NCI-H1694 treated with DMSO at 0.1 percent for 48 hours (cell line): Measurements from ENCODE around the gene SLC39A12.
"Not testable (repeated sequence)": the region's sequence is repeated elsewhere in the genome, so short reads cannot be mapped to it uniquely, and the experiment has no call there.

Experiments
- DNase-seq: peaks from one replicate; lab custom pipeline; 2025; lab: John Stamatoyannopoulos, UW

The SLC39A12 gene

DNA sequence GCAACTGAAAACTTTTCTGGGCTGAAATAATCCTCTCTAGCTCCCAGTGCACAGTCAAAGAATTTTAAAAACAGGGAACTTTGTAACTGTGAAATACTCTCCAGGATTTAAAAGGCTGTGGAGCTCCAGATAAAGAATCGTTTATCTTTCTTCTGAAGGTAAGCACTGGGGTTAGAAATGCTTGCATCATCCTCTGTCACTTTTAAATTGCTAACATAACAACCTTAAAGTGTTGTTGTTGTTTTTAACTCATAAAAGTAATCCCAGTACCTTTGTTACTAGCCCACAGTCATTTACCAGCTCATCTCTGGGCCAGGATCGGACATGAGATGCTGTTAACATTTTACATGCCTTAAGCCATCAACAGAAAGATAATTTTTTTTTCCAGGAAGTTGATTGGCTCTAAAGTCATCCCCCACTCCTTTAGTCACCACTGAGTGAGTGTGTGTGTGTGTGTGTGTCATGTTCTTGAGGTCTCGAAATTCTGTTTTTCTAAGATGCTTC, at the start of gene SLC39A12:
SLC39A12 (plus strand) TSS at position 51 of the 504 bp plus-strand sequence. CDS start 1,359 bp downstream, outside the sequence.
- no peak for DNase-seq

DNA sequence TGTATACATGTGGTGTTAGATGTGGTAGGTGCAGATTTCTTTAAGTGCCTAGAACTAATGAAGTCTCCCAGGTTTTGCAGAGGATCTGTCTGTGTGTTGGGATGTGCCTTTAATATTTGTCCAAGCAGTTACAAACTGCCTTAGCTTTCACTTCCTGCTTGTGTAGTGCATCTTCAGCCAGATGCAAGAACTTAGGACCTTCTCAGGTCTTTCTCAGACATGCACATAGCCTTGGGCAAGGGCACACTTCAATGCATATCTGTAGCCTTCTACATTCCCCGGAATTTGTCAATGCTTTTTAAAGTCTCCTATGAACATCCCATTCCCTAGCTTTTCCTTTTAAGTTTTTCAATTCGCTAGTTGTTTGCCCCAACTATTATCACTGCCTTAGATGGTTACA, 47.2 kb upstream of the SLC39A12 start:
- no peak for DNase-seq

DNA sequence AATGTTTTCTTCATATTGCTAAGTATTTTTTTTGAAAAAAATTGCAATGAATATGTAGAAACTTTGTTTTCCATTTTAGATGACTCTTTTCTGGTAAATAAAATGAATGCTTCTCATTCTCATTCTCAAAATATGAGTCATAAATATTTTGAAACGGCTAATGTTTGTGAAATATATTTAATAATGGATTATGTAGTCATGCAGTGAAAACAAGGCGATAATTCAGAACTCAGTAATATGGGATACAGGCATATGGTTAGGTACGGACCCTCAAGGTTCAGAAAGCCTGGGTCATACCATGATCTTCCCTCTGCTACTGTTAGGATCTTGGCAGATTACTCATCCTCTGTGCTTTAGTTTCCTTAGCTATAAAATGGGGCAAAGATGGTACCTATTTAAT, 46.2 kb upstream of the SLC39A12 start:
- no peak for DNase-seq

DNA sequence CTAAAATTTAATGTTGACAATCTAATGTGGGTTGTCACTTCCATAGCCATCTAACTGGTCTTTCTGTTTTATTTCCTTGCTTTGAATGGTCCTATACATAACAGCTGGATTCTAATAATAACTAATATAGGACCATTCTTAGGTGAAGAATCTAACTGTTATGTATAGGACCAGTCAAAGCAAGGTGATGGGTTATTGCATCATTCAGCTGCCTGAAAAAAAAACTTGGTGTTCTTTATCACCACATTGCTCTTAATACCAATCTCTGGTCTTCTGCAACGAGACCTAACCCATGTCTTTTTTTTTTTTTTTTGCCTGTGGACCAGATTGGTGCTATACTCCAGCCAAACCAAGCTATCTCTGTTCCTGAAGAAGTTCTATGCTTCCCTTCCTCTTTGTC, 45.7 kb upstream of the SLC39A12 start:
- no peak for DNase-seq

DNA sequence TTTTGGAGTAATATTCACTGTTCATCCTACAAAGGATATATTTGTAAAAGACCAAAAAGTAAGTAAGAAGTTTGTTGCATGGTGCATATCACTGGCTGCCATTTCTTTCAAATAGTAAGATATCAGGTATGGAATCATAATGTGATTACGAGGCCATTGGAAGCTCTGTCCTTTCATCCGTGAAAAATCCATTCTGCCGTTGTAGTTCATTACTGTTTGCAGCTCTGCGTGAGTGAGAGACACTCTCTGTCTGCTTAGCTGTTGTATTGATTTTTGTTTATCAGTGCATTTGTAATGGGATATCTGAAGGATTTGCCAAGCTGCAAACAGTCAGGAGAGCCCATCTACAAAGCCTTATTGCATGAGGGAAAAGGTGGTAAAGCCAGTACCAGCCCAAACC, 44.1 kb upstream of the SLC39A12 start:
- no peak for DNase-seq

DNA sequence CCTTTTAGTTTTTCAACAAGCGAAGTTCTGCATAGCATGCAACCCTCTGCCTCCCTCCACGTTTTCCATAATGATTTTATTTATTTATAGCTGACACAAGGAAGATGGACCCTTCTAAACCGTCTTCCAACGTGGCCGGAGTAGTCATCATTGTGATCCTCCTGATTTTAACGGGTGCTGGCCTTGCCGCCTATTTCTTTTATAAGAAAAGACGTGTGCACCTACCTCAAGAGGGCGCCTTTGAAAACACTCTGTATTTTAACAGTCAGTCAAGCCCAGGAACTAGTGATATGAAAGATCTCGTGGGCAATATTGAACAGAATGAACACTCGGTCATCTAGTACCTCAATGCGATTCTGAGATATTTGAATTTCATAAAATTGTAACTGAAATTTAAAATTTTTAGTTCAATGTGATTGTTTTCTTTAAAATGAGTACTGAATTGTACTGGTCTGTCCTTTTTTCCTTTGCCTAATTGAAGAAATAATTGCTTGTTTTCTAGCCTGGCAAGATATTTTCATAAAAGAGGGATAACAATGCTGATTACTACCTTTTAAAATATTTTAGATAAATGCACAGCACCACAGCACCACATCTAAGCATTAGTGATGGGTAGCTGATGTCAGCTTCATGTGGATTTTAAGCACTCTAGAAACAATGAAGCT, 41.5 kb upstream of the SLC39A12 start:
- DNase-seq = peak; percentile 25

DNA sequence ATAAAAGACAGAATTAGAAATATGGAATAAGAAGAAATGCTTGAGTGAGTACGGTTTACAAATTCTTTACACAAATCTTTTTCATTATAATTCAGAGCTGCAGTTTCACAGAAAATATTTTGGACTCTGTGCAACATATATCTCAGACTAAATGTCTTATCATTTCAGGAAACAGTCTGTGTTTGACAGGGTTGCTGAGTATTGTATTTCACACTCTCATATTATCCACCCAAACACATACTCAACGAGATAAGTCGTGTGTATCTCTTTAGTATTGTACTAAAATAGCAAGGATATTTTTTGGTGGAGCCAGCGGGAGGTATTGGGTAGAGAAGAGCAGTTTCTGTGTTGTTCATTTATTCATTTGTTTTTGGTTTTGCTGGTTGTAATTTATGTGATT, 39.0 kb upstream of the SLC39A12 start:
- DNase-seq = no peak

DNA sequence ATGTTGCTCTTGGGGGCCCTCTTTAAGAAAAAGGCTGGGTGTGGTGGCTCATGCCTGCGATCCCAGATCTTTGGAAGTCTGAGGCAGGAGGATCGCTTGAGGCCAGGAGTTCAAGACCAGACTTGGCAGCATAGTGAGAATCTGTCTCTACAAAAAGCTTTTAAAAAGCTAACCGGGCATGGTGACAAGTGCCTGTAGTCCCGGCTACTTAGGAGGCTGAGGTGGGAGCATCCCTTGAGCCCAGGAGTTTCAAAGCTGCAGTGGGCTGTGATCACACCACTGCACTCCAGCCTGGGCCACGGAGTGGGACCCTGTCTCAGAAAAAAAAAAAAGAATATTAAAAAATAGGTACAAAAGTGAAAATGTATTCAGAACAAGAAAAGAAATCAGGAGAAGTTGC, 38.1 kb upstream of the SLC39A12 start:
- DNase-seq = no peak

DNA sequence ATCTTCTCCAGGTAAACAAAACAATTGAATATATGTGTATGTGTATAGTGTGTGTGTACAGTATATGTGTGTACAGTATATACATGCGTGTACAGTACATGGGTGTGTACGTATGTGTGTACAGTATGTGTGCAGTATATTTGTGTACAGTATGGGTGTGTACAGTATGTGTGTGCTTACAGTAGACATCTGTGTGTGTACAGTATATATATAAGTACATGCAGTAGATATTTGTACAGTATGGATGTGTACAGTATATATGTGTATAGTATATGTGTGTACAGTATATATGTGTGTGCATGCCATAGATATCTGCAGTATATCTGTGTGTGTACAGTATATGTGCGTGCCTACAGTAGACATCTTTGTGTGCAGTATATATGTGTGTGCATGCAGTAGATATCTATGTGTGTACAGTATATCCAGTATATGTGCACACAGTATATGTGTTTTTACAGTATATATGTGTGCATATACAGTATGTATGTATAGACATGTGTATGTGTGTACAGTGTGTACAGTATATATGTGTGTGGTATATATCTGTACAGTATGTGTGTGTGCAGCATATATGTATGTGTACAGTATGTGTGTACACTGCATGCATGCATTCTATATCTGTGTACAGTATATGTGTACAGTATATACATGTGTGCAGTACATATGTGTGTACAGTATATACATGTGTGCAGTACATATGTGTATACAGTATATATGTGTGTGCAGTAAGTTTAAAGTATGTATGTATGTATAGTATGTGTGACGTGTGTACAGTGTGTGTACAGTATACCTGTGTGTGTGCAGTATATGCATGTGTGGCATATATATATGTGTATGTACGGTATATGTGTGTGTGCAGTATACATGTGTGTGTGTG, 37.3 kb upstream of the SLC39A12 start:
- no peak for DNase-seq

DNA sequence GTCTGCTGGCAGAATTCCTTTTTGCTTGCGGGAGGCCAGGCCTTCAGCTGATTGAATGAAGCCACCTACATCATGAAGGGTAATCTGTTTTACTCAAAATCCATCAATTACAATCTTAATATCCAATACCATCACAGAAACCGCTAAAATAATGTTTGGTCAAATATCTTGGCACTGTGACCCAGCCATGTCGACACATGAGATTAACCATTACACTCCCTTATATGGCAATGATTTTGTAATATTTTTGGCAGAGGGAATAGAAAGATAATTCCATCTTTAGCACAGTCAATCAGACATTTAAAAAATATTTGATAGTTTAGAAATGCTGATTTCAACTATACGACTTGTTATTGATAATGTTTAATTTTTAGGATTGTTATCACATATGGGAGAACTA, 36.5 kb upstream of the SLC39A12 start:
- no peak for DNase-seq

DNA sequence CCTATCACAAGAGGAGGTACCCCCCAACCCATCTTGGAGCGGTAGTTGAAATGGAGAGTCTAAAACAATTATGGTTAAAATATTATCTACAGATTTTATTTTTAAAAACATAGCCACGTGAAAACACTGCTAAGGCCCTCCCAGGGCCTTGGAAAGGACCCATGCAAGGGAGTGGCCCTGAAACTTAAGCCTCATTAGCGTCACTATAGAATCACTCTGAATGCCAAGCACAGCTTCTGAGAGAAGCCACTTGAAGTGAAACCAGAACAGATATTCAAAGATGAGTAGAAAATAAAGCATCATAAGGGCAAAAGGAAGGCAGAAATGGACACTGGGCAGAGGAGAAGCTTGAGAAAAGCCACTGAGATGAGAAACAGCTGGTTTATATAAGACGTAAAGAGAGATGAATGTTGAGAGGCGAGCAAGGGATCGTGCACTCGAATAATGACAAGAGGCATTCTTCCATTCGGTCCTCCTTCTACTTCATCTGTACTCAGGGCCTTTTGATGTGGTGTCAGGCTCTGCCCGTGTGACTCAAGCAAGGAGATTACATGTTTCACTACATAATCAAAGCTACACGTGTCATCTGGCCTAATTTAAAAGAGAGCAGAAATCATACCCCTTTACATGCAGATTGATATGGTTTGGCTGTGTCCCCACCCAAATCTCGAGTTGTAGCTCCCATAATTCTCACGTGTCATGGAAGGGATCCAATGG, 33.4 kb upstream of the SLC39A12 start:
- DNase-seq = no peak

DNA sequence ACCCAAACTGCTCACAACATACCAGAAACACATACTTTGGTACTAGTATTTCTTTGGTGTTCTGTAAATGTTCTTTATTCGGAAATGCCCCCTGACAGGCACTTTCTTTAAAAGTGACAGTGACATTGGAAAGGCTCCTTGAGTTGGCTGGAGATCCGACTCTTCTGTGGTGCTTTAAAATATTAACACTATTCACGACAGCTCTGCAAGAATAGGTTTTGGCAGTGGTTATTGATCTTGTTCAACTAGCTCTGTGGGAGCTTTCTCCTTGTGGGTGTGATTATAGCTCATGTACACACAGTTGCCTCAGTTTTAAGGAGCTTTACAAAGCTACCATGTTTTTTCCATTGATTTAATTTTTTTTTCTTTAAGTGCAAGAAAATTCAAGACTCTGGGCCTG, 30.3 kb upstream of the SLC39A12 start:
- no peak for DNase-seq

DNA sequence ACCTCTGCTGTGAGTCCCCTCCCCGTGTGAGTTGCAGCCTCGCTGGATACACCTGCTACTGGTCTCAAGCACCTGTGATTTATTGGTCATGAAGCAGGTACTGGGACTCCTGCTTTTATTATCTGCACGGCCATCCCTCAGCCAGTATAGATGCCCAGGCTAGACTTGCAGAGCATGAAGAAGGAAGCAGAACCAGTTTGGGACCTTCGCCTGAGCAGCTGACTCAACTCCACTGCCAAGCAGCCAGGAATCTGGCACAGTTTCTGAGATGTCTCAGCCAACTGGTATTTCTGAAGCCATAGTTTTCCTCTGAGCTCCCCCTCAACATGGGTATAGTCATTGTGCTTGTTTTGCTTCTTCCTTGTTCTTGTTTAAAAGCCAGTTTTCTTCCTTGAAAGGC, 28.0 kb upstream of the SLC39A12 start:
- no peak for DNase-seq

DNA sequence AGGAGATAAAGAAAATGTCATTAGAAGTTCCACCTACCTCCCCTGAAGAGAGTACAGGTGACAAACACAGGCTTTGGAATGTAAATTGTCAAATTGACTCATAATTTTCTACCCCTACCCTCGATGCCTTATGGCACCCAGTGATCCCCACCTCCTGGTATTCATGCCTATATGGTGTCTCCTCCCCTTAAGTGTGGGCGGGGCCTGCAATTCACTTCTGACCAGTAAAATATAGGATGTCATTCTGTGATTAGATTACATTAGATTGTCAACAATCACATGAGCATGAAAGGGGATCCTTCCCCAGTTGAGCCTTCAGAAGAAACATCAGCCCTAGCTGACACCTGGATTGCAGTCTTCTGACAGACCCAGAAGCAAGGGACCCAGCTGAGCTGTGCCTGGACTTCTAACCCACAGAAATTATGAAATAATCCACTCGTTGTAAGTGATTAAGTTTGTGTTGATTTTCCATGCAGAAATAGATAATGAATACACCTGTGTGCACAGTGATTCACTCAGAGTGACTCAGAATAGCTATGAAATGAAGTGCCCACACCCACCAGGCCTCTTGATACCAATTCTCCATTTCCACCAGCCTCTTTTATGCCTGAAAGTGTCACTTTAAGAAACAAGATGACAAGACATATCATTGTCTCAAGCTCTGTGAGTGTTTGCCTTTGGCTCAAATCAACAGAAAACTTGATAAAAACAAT, 8.5 kb upstream of the SLC39A12 start:
- no peak for DNase-seq

DNA sequence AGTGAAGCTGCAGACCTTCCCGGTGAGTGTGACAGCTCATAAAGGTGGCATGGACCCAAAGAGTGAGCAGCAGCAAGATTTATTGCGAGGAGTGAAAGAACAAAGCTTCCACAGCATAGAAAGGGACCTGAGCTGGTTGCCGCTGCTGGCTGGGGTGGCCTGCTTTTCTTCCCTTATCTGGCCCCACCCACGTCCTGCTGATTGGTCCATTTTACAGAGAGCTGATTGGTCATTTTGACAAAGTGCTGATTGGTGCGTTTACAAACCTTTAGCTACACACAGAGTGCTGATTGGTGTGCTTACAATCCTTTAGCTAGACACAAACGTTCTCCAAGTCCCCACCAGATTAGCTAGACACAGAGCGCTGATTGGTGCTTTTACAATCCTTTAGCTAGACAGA, 1.4 kb upstream of the SLC39A12 start:
- not testable (repeated sequence) for DNase-seq

DNA sequence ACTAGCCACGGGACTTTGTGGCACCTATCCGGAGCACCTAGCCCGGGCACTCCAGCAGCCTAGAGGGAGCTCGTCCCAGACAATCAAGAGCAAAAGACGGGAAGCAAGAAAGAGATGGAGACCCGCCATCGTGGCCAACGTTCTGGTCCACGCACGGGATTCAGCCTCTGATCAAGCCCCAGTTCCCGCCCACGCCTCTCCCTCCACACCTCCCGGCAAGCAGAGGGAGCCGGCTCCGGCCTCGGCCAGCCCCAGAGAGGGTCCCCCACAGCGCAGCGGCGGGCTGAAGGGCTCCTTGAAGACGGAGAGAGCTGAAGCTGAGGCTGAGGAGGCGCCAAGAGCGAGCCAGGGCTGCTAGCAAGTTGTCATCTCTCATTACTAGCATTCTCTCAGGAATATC, 992 bp upstream of the SLC39A12 start:
- DNase-seq = no peak

DNA sequence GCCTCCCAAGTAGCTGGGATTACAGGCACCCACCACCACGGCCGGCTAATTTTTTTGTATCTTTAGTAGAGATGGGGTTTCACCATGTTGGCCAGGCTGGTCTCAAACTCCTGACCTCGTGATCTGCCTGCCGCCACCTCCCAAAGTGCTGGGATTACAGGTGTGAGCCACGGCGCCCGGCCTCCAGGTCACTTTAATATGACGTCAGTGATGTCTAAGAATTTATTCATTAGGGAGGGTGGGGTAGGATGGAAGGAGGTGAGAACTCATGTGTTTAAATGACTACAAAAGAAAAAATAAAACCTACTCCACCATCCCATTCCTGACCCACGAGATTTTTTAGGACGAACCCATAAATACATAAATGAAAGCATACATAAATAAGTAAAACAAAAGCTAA, 2.7 kb downstream of the SLC39A12 start:
- DNase-seq = not testable (repeated sequence)

DNA sequence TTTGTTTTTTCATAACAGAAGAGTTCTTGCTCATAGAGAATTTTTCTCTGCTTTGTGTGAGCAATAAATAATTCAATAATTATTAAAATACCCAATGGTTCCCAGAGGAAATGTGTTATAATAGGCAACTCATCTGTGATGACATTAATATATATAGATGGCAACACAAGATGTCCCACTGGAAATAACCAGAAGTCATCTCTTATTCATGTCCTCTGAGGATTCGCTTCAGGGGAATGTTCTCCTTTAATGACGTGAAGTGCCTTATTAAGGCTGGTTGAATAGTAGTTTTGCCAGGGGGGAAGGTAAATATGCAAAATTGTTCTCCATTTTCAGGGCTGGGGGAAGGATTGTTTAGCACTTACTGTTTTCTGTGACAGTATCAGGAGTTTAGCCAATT, 3.1 kb downstream of the SLC39A12 start:
- DNase-seq = no peak

DNA sequence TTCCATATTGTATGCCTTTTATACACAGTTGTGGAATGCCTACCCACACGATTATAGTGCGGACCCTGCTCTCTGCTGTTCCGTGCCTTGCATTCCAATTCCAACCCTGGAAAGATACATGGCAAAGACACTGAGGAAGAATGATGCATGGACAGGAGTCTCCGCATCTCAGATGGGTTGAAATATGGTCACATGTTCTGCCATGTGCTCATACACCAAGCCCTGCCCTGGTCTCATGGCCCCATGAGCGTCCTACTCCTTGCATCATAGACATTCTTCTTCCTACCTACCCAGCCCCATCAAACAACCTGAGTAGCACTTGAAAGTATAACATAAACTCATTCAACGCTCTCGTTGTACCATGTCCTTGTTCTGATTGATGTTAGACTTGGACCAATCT, 6.3 kb downstream of the SLC39A12 start:
- DNase-seq = no peak

DNA sequence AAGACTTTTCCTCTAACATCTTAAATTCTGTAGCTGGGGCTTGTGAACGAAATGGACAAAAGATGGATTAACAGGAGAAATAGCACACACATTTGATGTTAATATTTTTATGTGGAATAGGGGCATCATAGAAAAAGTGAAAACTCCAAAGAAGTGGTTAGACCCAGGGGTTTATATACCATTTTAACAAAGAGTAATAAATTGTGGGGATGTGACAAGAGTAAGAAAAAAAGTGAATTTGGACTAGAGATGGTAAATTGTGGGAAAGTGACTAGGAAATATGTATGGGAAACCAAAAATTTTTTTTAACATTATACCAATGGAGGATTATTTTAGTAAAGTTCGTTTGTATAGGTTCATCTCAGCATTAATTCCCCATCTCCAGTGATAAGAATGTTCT, 8.2 kb downstream of the SLC39A12 start:
- DNase-seq = no peak

DNA sequence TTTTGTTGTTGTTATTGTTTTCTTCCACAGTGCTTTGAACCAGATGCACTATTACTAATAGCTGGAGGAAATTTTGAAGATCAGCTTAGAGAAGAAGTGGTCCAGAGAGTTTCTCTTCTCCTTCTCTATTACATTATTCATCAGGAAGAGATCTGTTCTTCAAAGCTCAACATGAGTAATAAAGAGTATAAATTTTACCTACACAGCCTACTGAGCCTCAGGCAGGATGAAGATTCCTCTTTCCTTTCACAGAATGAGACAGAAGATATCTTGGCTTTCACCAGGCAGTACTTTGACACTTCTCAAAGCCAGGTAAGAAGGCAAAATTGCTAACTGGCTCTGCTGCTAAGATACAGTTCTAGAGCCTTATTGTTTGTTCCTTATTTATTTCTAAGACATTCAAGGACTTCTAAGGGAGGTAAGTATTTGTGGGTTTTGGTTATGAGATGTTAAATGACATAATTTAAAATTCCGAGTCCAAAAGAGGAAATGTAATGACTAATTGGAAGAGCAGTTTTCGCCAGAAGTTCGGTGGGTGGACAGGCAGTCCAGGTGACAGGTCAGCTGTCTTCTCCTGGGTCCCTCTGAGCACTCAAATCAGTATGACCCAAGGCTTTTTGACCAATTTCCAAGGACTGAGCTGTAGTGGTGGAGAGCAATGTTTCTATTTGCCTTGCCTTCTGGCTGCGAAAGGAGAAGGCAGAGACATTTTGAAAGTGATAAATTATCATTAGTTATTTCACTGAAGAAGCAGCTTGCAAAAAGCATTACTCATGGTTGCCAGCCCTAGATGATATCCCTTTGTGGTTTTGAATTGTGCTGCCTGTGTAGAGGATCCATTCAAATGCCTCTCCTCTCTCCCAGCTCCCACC, 10.1 kb downstream of the SLC39A12 start:
- DNase-seq = no peak
